ENCODE results near the gene SPATC1L.

The SPATC1L gene

GRCh38 chr21:46118316-46119143 lies 65.7 kb downstream of the SPATC1L start:
- DNase-seq, result no peak

GRCh38 chr21:46117586-46118315 lies 66.5 kb downstream of the SPATC1L start:
- DNase-seq, result no peak

DNA sequence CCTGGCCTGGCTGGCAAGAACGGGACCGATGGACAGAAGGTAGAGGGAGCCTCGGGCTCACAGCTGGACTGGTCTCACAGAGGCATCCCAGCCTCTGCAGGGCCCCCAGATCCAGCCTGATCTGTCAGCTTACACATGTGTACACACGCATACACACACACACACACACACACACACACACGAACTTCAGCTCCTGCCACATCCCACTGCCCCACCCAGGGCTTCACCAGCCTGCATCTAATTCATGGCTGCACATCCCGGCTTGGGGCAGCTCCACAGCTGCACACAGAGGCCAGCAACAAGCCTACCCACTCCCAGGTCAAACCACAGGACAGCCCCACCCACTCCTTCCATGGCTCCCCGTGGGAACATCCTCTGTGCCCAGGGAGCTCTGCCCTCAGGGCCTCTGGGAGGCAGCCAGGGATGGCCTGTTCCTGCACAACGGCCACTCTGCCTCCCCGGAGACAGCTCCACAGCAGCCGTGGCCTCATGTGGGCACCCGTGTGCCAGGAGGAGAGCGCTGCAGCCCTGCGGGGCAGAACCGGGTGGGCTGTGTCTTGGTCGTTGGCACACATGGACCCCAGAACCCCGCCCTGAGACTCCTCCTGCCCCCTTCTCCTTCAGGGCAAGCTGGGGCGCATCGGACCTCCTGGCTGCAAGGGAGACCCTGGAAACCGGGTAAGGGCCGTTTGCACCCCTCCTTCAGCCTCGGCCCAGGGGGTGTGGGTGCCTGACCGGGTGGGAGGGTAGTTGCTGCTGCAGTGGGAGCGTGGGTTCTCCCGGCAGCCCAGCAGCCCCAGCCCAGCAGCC lies 67.3 kb downstream of the SPATC1L start:
- no peak for DNase-seq

DNA sequence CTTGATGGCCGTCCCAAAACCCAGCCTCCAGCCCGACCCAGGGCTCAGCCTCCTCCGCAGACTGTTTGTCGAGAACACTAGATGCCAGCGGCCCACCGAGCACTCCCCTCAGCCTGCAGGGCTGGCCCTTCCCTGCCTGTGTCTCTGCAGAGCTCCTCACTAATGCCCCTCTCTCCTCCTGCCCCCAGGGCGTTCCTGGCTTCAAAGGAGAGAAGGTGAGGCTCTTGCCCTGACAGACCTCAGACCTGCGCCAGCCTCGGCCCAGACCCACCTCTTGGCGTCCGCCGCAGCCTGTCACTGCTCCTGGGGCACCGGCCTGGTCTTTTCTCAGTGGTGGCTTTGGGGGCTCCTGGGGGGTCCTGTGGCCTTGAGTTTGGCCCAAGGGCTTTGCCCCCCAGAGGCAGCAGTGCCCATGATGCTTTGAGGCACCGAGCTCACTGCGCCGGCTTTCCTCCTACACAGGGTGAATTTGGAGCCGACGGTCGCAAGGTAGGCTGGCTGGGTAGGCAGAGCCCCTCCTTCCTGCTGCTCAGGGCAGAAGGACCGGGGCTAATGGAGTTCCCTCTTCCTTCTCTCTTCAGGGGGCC lies 68.0 kb downstream of the SPATC1L start:
- DNase-seq, result no peak

GRCh38 chr21:46115441-46116188 lies 68.6 kb downstream of the SPATC1L start:
- DNase-seq, result no peak

- DNase-seq, result no peak
Observed at GRCh38 chr21:46114963-46115362, 69.3 kb downstream of the SPATC1L start.

- DNase-seq, result no peak
Observed at GRCh38 chr21:46113497-46114176, 70.6 kb downstream of the SPATC1L start.

DNA sequence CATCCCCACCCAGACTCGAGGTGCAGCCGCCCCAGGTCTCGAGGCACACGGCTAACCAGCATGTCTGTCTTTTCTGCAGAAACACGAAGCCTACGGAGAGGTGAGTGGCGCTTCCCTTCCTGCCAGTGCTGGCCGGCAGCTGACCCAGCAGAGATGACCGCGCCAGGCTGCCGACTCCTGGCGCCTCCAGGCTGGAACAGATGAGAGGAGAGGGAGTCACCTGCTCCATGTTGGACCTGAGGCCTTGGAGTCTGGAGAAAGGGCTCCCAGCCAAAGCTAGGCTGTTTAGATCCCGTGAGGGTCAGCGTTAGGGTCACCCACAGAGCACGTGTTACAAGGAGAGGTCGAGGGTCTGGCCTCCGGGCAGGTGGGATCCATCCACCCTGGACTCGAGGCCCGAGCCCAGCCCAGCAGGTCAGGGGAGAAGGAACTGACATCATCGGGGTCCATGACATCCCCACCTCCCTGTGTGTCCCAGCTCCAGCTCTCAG lies 71.5 kb downstream of the SPATC1L start:
- no peak for DNase-seq

DNA sequence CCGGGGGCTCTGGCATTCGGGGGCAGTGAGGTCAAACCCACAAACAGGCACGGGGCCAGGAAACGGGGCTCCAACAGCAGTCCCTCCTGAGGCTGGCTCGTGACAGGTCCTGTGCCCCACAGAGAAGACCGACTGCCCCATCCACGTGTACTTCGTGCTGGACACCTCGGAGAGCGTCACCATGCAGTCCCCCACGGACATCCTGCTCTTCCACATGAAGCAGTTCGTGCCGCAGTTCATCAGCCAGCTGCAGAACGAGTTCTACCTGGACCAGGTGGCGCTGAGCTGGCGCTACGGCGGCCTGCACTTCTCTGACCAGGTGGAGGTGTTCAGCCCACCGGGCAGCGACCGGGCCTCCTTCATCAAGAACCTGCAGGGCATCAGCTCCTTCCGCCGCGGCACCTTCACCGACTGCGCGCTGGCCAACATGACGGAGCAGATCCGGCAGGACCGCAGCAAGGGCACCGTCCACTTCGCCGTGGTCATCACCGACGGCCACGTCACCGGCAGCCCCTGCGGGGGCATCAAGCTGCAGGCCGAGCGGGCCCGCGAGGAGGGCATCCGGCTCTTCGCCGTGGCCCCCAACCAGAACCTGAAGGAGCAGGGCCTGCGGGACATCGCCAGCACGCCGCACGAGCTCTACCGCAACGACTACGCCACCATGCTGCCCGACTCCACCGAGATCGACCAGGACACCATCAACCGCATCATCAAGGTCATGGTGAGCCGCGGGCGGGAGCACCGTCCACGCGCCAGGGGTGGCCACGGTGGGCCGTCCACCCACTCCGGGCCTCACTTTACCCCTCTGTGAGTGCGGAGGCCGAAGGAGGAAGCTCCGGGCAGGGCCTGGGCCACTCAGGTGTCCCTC lies 72.2 kb downstream of the SPATC1L start:
- DNase-seq, result no peak

DNA sequence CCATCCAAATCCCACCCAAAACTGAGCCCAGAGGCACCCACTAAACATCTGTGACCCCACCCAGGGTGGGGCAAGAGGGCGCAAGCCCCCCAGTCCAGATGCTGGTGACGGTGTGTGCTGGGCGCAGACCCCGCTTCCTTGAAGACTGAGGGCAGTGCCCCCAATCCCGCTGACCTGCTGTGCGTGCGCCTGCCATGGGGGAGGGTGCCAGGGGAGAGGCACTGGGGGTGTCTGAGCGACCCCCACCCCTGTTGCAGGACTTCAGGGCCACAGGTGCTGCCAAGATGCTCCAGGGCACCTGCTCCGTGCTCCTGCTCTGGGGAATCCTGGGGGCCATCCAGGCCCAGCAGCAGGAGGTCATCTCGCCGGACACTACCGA lies 73.1 kb downstream of the SPATC1L start:
- no peak for DNase-seq
